Vagina (tissue), 2 donors: ENCODE data around the gene REEP3.

ENCODE experiments used
- POLR2A ChIP-seq, 2 donors: fragments of 450-650 bp; IDR thresholded peaks; one replicate each; pipeline ENCODE4 v1.6.1; 2017; ENCODE audit warnings: antibody characterized with exemption in 2 of 2, mild to moderate bottlenecking in 2 of 2, moderate library complexity in 2 of 2
- POLR2AphosphoS5 ChIP-seq, 2 donors: sonication (generic); formaldehyde crosslinking; IDR thresholded peaks; one replicate each; pipeline ENCODE4 v1.9.0; 2017; ENCODE audit warnings: antibody characterized with exemption in 2 of 2, mild to moderate bottlenecking in 2 of 2, low read depth in 1 of 2; ENCODE audit not compliant: insufficient read depth in 1 of 2
- TF ChIP-seq, protein P1 (sequence below), 3 experiments: fragments of 450-650 bp in 2 of 3; fragments of 200-600 bp in 1 of 3; sonication (generic) in 1 of 3; IDR thresholded peaks; one replicate each; pipeline ENCODE4 v1.5.1; 2017 to 2019; ENCODE audit warnings: antibody characterized with exemption in 3 of 3, mild to moderate bottlenecking in 2 of 3, moderate library complexity in 2 of 3

DNA sequence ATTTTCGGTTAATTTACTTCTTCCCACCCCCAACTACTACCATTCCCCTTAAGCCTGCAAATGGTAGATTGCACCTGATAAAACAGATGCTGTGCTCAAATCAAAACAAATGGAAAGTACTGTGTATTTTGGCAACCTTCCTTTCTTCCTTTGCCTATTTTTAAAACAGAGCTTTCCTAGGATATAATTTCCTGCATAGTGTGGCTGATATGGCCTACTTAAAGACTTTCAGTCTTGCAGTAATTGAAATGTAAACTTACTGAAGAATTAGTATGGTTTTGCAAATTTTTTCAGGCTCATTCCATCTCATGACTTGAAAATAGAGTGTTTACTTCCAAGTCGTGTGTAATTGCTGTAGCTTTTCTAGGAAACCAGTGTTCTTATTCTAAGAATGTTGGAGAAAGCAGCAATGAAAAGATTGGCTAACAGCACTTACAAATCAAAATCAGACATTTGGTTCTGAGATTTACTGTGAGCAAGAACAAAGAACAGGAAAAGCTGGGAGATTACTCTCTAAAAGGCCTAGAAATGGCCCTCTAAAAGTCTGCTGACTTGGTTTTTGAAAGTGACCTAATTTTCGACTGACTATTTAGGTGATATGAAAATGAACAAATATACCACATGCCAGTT is 52.0 kb downstream of the REEP3 start:
- TF ChIP-seq, protein P1, sequence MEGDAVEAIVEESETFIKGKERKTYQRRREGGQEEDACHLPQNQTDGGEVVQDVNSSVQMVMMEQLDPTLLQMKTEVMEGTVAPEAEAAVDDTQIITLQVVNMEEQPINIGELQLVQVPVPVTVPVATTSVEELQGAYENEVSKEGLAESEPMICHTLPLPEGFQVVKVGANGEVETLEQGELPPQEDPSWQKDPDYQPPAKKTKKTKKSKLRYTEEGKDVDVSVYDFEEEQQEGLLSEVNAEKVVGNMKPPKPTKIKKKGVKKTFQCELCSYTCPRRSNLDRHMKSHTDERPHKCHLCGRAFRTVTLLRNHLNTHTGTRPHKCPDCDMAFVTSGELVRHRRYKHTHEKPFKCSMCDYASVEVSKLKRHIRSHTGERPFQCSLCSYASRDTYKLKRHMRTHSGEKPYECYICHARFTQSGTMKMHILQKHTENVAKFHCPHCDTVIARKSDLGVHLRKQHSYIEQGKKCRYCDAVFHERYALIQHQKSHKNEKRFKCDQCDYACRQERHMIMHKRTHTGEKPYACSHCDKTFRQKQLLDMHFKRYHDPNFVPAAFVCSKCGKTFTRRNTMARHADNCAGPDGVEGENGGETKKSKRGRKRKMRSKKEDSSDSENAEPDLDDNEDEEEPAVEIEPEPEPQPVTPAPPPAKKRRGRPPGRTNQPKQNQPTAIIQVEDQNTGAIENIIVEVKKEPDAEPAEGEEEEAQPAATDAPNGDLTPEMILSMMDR (IDR thresholded peaks at IDR 0.05) = no peak
- TF ChIP-seq POLR2AphosphoS5 (IDR thresholded peaks at IDR 0.05; ENCODE audit: insufficient read depth in 1 of 2, low read depth in 1 of 2) = peak in 1 of 2 donors; percentile 79
- TF ChIP-seq POLR2A (IDR thresholded peaks at IDR 0.05) = no peak
